Renal pelvis (tissue), 4 donors: ENCODE data around the gene NOTCH2. TPM values are rescaled to one million over a fixed set of nuclear protein-coding genes. Genes with fewer than 3 reads are reported as not detected.
A peak's percentile ranks its signal among the peaks of the same experiment; 100 is the strongest.

Experiments used
- DNase-seq: peaks from one replicate; pipeline ENCODE4 v3.0.0-alpha.2; 2013
- polyA plus RNA-seq, 3 donors: library from polyadenylated mRNA; unstranded; fragments of 120-200 nt; gene quantifications; one replicate each; pipeline ENCODE4 v1.2.1, GENCODE V29; 2013; ENCODE audit not compliant: insufficient read length in 3 of 3

The NOTCH2 gene
- polyA plus RNA-seq, 3 donors, result 138 to 158 (median 144) TPM

- no peak for DNase-seq
Observed at GRCh38 chr1:119914071-119914470, 155.4 kb downstream of the NOTCH2 start.

DNA sequence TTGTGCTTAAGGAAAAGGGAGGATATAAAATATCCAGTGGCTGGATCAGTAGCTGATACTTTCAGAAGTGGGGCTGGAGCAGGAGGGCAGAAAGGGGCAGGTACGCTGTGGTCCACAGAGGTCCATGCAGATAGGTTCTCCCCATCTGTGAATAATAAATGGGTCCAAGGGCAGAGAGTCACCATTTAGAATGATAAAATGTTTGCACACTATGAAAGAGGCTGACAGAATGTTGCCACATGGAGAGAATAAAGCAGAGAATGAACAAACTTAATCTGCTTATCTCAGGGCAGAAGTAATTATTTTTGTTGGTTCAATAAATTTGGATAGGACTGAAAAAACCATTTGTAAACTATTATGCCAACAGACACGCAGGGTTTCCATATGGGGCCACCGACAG, 156.5 kb downstream of the NOTCH2 start:
- DNase-seq, result no peak

DNA sequence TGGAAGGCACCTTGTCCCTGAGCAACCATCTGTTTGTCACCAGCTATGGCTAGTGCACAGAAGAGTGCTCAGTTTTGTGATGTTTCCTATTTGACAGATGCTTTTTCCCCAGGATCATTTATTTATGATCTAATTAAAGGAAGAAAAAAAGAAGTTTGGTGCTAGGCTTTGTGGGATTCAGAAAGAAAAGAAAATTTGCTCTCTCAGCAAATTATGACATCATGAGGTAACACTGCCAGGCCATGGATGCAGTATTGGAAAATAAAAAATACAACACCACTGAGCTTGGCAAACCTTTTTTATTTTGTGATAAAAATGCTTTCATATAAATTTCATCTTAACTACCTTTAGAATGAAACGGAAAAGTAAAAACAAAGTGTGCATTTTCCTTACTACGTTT, 157.7 kb downstream of the NOTCH2 start:
- DNase-seq, result no peak

DNA sequence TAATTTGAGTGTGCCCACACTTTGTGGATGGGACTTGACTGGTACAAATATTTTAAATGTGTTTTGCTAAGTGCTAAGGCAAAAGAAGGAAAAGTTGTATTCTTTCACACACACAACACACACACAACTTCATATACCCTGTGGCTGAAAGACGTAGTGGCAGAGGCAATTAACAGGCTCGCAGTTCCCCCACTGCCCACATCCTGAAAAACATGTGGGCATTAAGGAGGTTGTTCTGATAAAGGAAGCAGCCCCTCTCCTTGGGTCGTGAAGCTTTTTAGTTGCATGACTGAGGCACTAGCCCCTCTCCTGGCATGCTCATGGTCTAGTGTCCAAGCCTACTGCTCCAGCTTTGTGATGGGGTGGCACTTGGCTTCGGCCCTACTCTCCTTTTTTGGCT, 158.8 kb downstream of the NOTCH2 start:
- DNase-seq, result no peak

DNA sequence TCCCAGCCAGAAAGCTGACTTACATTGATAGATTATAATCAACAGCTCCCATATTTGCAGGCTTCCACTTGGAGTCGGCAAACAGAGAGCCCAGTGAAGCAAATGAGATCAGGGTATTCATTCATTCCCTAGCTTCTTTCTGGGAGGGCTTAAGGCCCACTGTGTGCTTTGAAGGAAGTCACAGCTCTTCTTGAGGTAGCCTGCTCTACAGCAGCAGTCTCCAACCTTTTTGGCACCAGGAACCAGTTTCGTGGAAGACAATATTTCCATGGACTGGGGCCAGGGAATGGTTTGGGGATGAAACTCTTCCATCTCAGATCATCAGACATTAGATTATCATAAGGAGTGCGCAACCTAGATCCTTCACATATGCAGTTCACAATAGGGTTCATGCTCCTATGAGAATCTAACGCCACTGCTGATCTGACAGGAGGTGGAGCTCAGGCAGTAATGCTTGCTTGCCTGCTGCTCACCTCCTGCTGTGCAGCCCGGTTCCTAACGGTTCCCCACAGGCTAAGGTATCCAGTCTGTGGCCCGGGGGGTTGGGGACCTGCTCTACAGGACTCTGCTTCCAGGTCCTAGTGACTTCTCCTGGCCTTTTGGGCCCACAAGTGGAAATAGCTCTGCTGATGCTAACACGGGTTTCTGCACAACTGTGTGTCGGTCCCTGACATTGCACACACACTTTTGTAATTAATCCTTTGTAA, 159.4 kb downstream of the NOTCH2 start:
- DNase-seq, result no peak

- no peak for DNase-seq
Observed at GRCh38 chr1:119908661-119909060, 160.8 kb downstream of the NOTCH2 start.

- no peak for DNase-seq
Observed at GRCh38 chr1:119906927-119907652, 162.4 kb downstream of the NOTCH2 start.

DNA sequence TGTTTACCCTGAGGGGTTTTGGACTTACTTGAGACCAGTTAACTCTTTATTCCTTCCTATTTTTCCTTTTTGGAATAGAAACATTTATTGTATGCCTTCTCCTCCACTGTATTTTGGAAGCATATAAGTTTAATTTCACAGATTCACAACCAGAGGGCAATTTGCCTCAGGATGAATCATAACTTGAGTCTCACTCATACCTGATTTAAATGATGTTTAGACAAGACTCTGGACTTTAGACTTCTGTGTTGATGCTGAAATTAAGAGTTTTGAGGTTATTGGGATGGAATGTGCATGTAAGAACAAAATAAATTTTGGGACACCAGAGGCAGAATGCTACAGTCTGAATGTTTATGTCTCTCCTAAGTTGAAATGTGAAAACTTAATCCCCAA, 166.0 kb downstream of the NOTCH2 start:
- no peak for DNase-seq

GRCh38 chr1:119902775-119903442, 166.6 kb downstream of the NOTCH2 start:
- no peak for DNase-seq

- DNase-seq, result no peak
Observed at GRCh38 chr1:119898981-119899720, 170.3 kb downstream of the NOTCH2 start.

DNA sequence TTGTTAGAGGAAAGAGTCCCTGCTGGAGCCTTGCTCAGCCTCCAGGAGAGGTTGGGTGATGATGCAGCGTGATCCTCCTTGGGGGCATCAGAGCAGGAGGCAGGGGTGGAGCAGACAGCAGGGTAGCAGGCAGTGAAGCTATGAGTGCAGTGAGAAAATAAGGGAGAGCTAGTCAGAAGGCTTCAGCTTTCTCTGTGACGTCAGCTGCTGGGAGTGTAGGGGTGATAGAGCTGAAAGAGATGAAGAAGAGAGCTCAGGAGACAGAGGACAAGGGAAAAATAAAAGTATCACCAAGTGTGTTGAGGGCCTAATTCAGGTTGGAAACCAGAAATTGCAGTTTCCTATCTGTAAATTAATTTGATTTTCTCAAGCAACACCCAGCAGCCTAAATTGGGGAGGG, 170.9 kb downstream of the NOTCH2 start:
- DNase-seq, result peak; percentile 11

- no peak for DNase-seq
Observed at GRCh38 chr1:119896303-119896702, 173.2 kb downstream of the NOTCH2 start, which contains the start of gene ADAM30. Gene ADAM30, minus strand, starts transcription at chr1:119896515. Its CDS starts 179 bp downstream, at chr1:119896336.

DNA sequence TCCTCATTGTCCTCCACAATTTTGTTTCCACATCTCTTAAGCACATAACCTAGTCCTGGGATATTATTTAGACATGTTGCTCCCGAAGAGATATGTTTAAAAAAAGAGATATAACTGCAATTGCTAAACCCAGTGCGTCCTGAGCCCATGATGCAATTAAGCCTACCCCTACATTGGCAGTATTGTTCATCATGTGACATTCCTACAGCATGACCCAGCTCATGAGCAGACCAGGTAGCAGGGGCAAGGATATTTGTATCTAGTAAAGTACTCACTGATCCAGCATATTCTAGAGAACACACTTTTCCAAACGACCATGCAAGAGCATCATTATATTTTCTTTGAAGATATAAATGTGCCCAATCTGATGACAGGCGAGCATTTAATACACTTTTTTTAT, 174.4 kb downstream of the NOTCH2 start:
- DNase-seq, result no peak

DNA sequence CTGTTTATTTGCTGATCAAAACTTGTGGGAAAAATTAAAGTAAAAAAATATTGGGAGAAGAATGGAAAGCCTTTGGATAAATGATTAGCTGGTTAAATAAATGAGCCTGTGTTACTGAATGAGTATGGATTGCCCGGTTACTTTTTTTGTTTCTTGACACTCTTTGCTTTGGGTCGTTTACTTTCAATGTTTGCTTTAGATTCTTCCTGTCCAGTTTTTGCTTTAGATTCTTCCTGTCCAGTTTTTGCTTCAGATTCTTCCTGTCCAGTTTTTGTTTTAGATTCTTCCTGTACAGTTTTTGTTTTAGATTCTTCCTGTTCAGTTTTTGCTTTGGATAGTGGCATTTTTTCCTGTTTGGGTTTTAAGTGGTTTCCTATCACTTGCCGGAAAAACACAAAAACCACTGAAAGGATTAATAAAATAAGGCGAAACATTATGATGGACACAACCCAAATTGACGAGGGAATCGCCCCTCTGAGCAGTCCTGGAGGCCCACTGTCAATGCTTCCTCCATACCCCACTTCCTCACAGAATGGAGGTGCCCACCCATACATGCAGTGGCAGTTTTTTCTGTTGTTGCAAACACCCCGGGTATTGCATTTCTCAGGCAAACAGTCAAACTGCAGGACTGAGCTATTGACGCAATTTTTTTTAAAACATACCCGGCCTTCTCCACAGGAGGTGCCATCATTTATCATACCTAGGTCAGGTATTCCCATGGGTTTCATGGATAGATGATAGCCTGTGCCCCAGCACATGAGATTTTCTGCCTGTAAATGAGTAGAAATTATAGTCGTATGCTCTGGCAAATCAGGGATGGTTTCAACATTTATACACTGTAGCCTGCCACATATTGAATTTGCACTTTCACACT, 175.4 kb downstream of the NOTCH2 start:
- DNase-seq, result no peak

- DNase-seq, result no peak
Observed at GRCh38 chr1:119893238-119893791, 176.1 kb downstream of the NOTCH2 start.

- no peak for DNase-seq
Observed at GRCh38 chr1:119891386-119891785, 178.1 kb downstream of the NOTCH2 start.

- DNase-seq, result no peak
Observed at GRCh38 chr1:119888476-119888875, 181.0 kb downstream of the NOTCH2 start.

DNA sequence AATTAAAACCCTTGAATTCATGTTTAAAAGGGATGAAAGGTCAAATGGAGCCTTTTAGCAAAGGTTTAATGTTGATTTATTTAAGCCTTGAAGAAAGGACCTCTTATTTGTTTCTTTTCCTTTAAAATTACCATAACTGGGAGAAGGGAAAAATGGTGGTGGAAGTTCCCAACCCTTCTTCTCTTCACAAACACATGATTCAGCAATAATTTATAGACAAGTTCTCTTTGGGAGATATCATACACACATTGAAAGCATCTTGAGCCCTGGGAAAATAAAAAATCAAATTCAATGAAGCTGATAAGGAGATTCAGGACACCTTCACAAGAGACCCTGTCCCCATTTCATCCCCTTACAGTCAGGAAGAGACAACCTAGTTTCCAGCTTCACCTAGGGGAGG, 182.0 kb downstream of the NOTCH2 start:
- no peak for DNase-seq

DNA sequence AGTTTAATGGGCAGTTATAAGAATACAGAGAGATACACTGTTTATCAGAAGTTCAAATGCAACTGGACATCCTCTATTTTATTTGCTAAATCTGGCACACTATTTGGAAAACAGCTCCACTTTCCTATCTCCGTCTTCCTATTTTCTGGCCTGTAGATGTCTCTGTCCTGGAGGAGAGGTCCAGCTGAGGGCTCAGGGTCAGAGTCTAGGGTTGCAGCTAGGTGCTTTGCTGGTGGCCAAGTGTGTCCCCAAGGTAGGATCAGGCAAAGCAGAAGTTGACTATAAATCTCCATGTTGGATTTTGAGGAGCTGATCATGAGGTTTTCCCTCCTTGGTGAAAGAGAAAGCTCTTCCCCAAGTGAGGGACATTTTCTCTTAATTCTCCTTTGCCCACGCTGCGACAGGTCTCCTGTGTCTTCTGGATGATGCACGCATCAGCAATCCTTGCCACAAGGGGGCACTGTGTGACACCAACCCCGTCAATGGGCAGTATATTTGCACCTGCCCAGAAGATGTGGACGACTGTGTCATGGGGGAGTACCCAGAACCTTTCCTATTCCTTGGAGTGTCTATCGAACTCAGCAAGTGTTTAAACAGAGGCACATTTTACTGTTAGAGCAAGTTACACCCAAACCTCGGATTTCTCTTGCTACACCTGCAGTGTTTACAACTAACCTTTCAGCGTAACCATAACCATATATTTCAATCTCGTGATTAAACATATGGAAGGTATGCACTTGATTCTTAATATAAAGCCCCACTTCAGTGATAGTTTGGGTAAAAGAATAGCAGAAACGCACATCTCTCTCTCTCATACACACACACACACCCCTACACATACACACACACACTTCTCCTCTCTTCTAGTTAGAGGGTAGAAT, 183.3 kb downstream of the NOTCH2 start:
- no peak for DNase-seq

DNA sequence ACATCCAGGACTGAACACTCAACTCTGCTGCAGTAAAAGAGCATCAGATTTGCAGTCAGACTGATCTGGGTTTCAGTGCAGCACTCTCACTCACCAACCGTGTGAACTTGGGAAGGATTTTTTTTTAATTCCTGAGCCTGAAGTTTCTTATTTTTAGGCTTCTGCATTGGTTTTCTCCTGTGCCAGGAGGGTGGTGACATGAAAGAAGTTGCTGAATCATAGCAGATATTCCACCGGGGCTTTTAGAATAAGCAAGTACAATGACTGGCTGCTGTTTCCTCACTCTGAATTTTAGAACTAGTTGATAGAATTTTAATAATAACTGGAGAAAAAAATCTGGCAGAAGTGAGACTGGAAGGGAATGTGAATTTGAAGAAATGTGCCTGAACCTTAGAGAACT, 184.8 kb downstream of the NOTCH2 start:
- DNase-seq, result no peak
